B cell (primary cell): ENCODE results near the gene PHLPP1. TPM values are rescaled to one million over a fixed set of nuclear protein-coding genes. Genes with fewer than 3 reads are reported as not detected.

Experiments used
- ATAC-seq: fragments of 200-7000 bp; cut with Tn5 transposase; one replicate; pipeline ENCODE4 v1.10.0; 2021; ENCODE audit warnings: low read depth, mild to moderate bottlenecking, moderate number of reproducible peaks, moderate library complexity
- CTCF ChIA-PET: fragments of 350-600 bp; sonication (Branson Sonifier 250); formaldehyde crosslinking; loops from one replicate; lab custom pipeline; 2021; ENCODE audit warnings: antibody characterized with exemption, inconsistent platforms; lab: Charles Lee
- POLR2A ChIA-PET: fragments of 350-600 bp; sonication (Branson Sonifier 250); formaldehyde crosslinking; loops from one replicate; lab custom pipeline; 2021; ENCODE audit warnings: antibody characterized with exemption; lab: Charles Lee
- DNase-seq: peaks from one replicate; pipeline ENCODE4 v3.0.0; 2013
- H2AFZ ChIP-seq: 2 replicates; pipeline ENCODE4 v1.6.1; 2012; ENCODE audit warnings: mild to moderate bottlenecking, low read depth, low read length; ENCODE audit not compliant: insufficient read depth, poor library complexity, severe bottlenecking
- H3K27ac ChIP-seq, 2 donors: 1 replicate in 1 of 2; 2 replicates in 1 of 2; pipeline ENCODE4 v1.5.1; 2012 to 2013; ENCODE audit warnings: low read length in 2 of 2, mild to moderate bottlenecking in 2 of 2, moderate library complexity in 1 of 2
- H3K27me3 ChIP-seq, 4 experiments: fragments of 200-600 bp in 1 of 4; sonication (generic) in 1 of 4; replicated peaks in 1 of 4; 1 replicate in 2 of 4; 2 replicates in 2 of 4; pipeline versions ENCODE4 v1.6.1 to v1.7.0; 2013 to 2016; ENCODE audit warnings: low read length in 3 of 4, mild to moderate bottlenecking in 2 of 4, mixed read lengths in 1 of 4, moderate library complexity in 1 of 4; ENCODE audit not compliant: insufficient read depth in 4 of 4, control insufficient read depth in 3 of 4; ENCODE audit errors: control extremely low read depth in 1 of 4
- H3K36me3 ChIP-seq, 2 experiments: replicated peaks in 1 of 2; 1 replicate in 1 of 2; 2 replicates in 1 of 2; pipeline versions ENCODE4 v1.6.1 to v1.7.1; 2013; ENCODE audit warnings: low read length in 1 of 2; ENCODE audit not compliant: insufficient read depth in 2 of 2, control insufficient read depth in 1 of 2; ENCODE audit errors: control extremely low read depth in 1 of 2, extremely low read depth in 1 of 2
- H3K4me1 ChIP-seq, 2 donors: fragments of 200-600 bp in 1 of 2; sonication (generic) in 1 of 2; 1 replicate in 1 of 2; 2 replicates in 1 of 2; pipeline versions ENCODE4 v1.5.1 to v1.6.1; 2013 to 2017; ENCODE audit warnings: low read length in 2 of 2; ENCODE audit not compliant: control insufficient read depth in 2 of 2, insufficient read depth in 2 of 2
- H3K4me2 ChIP-seq: replicated peaks from 2 replicates; pipeline ENCODE3; 2012; ENCODE audit warnings: mild to moderate bottlenecking, low read depth, low read length; ENCODE audit not compliant: poor library complexity, severe bottlenecking
- H3K4me3 ChIP-seq, 5 experiments: fragments of 200-600 bp in 1 of 5; sonication (generic) in 1 of 5; 1 replicate in 3 of 5; 2 replicates in 2 of 5; pipeline versions ENCODE4 v1.5.1 to v1.7.0; 2011 to 2016; ENCODE audit warnings: low read length in 4 of 5, mild to moderate bottlenecking in 4 of 5, low read depth in 2 of 5, control low read depth in 1 of 5, moderate library complexity in 1 of 5; ENCODE audit not compliant: insufficient read depth in 1 of 5; ENCODE audit errors: control extremely low read depth in 1 of 5, extremely low read depth in 1 of 5
- H3K79me2 ChIP-seq: fragments of 200-600 bp; sonication (generic); one replicate; pipeline ENCODE4 v1.6.0; 2016; ENCODE audit warnings: low read length; ENCODE audit not compliant: control insufficient read depth, insufficient read depth
- H3K9ac ChIP-seq: fragments of 200-600 bp; sonication (generic); 2 replicates; pipeline ENCODE4 v1.6.1; 2017; ENCODE audit warnings: mild to moderate bottlenecking, low read length, moderate library complexity
- H3K9me3 ChIP-seq, 3 donors: one replicate each; pipeline versions ENCODE4 v1.6.1 to v1.7.1; 2013; ENCODE audit warnings: low read length in 2 of 3; ENCODE audit not compliant: control insufficient read depth in 2 of 3, insufficient read depth in 1 of 3; ENCODE audit errors: control extremely low read depth in 1 of 3
- H4K20me1 ChIP-seq: 2 replicates; pipeline ENCODE4 v1.6.0; 2012; ENCODE audit warnings: mild to moderate bottlenecking, low read length; ENCODE audit not compliant: insufficient read depth, control insufficient read depth, poor library complexity, severe bottlenecking
- H3K27ac Mint-ChIP-seq: one replicate; pipeline ENCODE4 v1.8.0; 2021; ENCODE audit warnings: mixed read lengths
- H3K27me3 Mint-ChIP-seq: one replicate; pipeline ENCODE4 v1.8.0; 2021; ENCODE audit warnings: mixed read lengths
- H3K4me1 Mint-ChIP-seq: one replicate; pipeline ENCODE4 v1.8.0; 2021; ENCODE audit warnings: mixed read lengths
- H3K4me3 Mint-ChIP-seq: one replicate; pipeline ENCODE4 v1.8.0; 2021; ENCODE audit warnings: mixed read lengths
- H3K9me3 Mint-ChIP-seq: one replicate; pipeline ENCODE4 v1.8.0; 2022; ENCODE audit warnings: mixed read lengths; ENCODE audit not compliant: insufficient read depth
- CTCF ChIP-seq: fragments of 200-600 bp; IDR thresholded peaks from one replicate; pipeline ENCODE4 v1.8.0; 2022; ENCODE audit warnings: antibody characterized with exemption, mild to moderate bottlenecking
- EZH2 ChIP-seq: IDR thresholded peaks from 2 replicates; pipeline ENCODE4 v1.6.1; 2012; ENCODE audit warnings: borderline replicate concordance, low read depth, mild to moderate bottlenecking, moderate library complexity, low read length; ENCODE audit not compliant: insufficient read depth, poor library complexity, severe bottlenecking
- WGBS: methylation state at CpG from one replicate; pipeline ENCODE4 v1.1.5; 2013; ENCODE audit warnings: missing lambda C conversion rate; ENCODE audit not compliant: insufficient coverage; 5-methylcytosine and 5-hydroxymethylcytosine counted together
- intact Hi-C: fragments of 100-400 bp; cut with micrococcal nuclease; formaldehyde crosslinking; loops from one replicate; pipeline ENCODE4 v1.10.0; 2022
- polyA plus RNA-seq: library from polyadenylated mRNA; depleted of rRNA; stranded (reverse); fragments of >200 nt; gene quantifications from 2 replicates; pipeline ENCODE4 v1.2.3, GENCODE V29; 2012
- total RNA-seq, 2 donors: library from RNA; stranded (reverse); fragments of 120-200 nt in 1 of 2; gene quantifications; 1 replicate in 1 of 2; 2 replicates in 1 of 2; pipeline versions ENCODE4 v1.2.3 to v1.2.4, GENCODE V29; 2013 to 2022

Gene PHLPP1
- total and polyA plus RNA-seq, 2 donors (not counting 1 experiment from before 2014, with no cell fraction given) = 3.0 to 20.7 TPM

- intact Hi-C loops = no loop called here
- H2AFZ ChIP-seq = no peak overlapping the region
- DNase-seq (no peak), ATAC-seq (no peak)
- WGBS = no CpG with 5 or more reads among the region's 1 CpG
- ChIA-PET POLR2A (no interaction called here), CTCF (no interaction called here)
- no peaks in the 10 kb centered on the region for H4K20me1 ChIP-seq
- H3K27me3 ChIP-seq = no peaks in the 10 kb centered on the region
- peaks cover 8% of the 10 kb centered on the region for H3K4me1 Mint-ChIP-seq
- H3K36me3 ChIP-seq = no peaks in the 10 kb centered on the region
- H3K9me3 ChIP-seq = peaks cover 0 to 8% (median 1%) of the 10 kb centered on the region in 3 donors
- H3K9ac ChIP-seq = no peak overlapping the region
- no peaks in the 10 kb centered on the region for H3K79me2 ChIP-seq
- peaks cover 6% of the 10 kb centered on the region for H3K9me3 Mint-ChIP-seq
- TF ChIP-seq EZH2 = no peak
- no peak for TF ChIP-seq CTCF
- peaks cover 0 to 4% of the 10 kb centered on the region in 2 donors for H3K4me1 ChIP-seq
- H3K27me3 Mint-ChIP-seq = no peaks in the 10 kb centered on the region
- no peak overlapping the region for H3K4me2 ChIP-seq
- H3K27ac ChIP-seq = no peak overlapping the region
- H3K27ac Mint-ChIP-seq = no peak overlapping the region
- H3K4me3 ChIP-seq = no peak overlapping the region
- no peak overlapping the region for H3K4me3 Mint-ChIP-seq
Observed at GRCh38 chr18:62928326-62928725, 213.0 kb downstream of the PHLPP1 start.

- no CpG with 5 or more reads among the region's 2 CpGs for WGBS
- DNase-seq (no peak), ATAC-seq (no peak)
- intact Hi-C loops = no loop called here
- H4K20me1 ChIP-seq = no peaks in the 10 kb centered on the region
- TF ChIP-seq EZH2 (no peak), CTCF (no peak)
- peaks cover 0 to 8% (median 2%) of the 10 kb centered on the region in 3 donors for H3K9me3 ChIP-seq
- no peaks in the 10 kb centered on the region for H3K36me3 ChIP-seq
- no peak overlapping the region for H2AFZ ChIP-seq
- no peak overlapping the region for H3K9ac ChIP-seq
- ChIA-PET CTCF (no interaction called here), POLR2A (no interaction called here)
- Mint-ChIP-seq H3K27ac (no peak overlapping the region), H3K9me3 (peaks cover 13% of the 10 kb centered on the region), H3K4me1 (peaks cover 9% of the 10 kb centered on the region), H3K27me3 (no peaks in the 10 kb centered on the region), H3K4me3 (no peak overlapping the region)
- no peaks in the 10 kb centered on the region for H3K27me3 ChIP-seq
- no peak overlapping the region for H3K4me3 ChIP-seq
- H3K79me2 ChIP-seq = no peaks in the 10 kb centered on the region
- H3K27ac ChIP-seq = no peak overlapping the region
- no peak overlapping the region for H3K4me2 ChIP-seq
- peaks cover 0 to 7% of the 10 kb centered on the region in 2 donors for H3K4me1 ChIP-seq
Observed at GRCh38 chr18:62933261-62933887, 218.0 kb downstream of the PHLPP1 start.
